ENCODE measurements around the gene BLOC1S1. TPM values are rescaled to one million over a fixed set of nuclear protein-coding genes. Genes with fewer than 3 reads are reported as not detected.

BLOC1S1 gene
- total RNA-seq, 1 experiment from 2014 or later, result 87.3 TPM

- TF ChIP-seq, protein P1, sequence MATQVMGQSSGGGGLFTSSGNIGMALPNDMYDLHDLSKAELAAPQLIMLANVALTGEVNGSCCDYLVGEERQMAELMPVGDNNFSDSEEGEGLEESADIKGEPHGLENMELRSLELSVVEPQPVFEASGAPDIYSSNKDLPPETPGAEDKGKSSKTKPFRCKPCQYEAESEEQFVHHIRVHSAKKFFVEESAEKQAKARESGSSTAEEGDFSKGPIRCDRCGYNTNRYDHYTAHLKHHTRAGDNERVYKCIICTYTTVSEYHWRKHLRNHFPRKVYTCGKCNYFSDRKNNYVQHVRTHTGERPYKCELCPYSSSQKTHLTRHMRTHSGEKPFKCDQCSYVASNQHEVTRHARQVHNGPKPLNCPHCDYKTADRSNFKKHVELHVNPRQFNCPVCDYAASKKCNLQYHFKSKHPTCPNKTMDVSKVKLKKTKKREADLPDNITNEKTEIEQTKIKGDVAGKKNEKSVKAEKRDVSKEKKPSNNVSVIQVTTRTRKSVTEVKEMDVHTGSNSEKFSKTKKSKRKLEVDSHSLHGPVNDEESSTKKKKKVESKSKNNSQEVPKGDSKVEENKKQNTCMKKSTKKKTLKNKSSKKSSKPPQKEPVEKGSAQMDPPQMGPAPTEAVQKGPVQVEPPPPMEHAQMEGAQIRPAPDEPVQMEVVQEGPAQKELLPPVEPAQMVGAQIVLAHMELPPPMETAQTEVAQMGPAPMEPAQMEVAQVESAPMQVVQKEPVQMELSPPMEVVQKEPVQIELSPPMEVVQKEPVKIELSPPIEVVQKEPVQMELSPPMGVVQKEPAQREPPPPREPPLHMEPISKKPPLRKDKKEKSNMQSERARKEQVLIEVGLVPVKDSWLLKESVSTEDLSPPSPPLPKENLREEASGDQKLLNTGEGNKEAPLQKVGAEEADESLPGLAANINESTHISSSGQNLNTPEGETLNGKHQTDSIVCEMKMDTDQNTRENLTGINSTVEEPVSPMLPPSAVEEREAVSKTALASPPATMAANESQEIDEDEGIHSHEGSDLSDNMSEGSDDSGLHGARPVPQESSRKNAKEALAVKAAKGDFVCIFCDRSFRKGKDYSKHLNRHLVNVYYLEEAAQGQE (IDR thresholded peaks at IDR 0.05; ENCODE audit: insufficient read depth in 1 of 2, low read depth in 2 of 2, low read length in 1 of 2), result no peak
- no peak for TF ChIP-seq POLR2AphosphoS5 (IDR thresholded peaks at IDR 0.05; ENCODE audit: low read depth, low read length)
- TF ChIP-seq SIN3A (IDR thresholded peaks at IDR 0.05; ENCODE audit: borderline replicate concordance, insufficient read depth, low read depth, low read length), result no peak
- TF ChIP-seq TCF7L2 (IDR thresholded peaks at IDR 0.05; ENCODE audit: low read depth, low read length), result no peak
- TF ChIP-seq, protein P2, sequence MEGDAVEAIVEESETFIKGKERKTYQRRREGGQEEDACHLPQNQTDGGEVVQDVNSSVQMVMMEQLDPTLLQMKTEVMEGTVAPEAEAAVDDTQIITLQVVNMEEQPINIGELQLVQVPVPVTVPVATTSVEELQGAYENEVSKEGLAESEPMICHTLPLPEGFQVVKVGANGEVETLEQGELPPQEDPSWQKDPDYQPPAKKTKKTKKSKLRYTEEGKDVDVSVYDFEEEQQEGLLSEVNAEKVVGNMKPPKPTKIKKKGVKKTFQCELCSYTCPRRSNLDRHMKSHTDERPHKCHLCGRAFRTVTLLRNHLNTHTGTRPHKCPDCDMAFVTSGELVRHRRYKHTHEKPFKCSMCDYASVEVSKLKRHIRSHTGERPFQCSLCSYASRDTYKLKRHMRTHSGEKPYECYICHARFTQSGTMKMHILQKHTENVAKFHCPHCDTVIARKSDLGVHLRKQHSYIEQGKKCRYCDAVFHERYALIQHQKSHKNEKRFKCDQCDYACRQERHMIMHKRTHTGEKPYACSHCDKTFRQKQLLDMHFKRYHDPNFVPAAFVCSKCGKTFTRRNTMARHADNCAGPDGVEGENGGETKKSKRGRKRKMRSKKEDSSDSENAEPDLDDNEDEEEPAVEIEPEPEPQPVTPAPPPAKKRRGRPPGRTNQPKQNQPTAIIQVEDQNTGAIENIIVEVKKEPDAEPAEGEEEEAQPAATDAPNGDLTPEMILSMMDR (IDR thresholded peaks at IDR 0.05), result no peak
- no peak for DNase-seq (ENCODE audit: low read depth, low spot score)
- ATAC-seq, result peak; percentile 54
- no peaks in the 10 kb centered on the region for H3K36me3 ChIP-seq (ENCODE audit: control insufficient read depth, insufficient read depth, low read length)
- no TSS peak for BruUV-seq (replicated peaks)
- ChIA-PET POLR2A (no interaction called here), CTCF (interaction anchor here (0.6 to 1.4 kb wide), 12 partner anchors 11 to 681 kb away, joined by 3 to 11 read pairs (median 4); no protein-coding TSS in a partner anchor)
- peak overlapping the region; percentile 38 to 64 for H3K4me3 ChIP-seq (ENCODE audit: low read depth in 2 of 2, low read length in 2 of 2)
- no peaks in the 10 kb centered on the region for H3K27me3 ChIP-seq (ENCODE audit: control insufficient read depth, insufficient read depth, low read length)
- peaks cover 5% of the 10 kb centered on the region; the same call in 1 of the 2 replicates for H3K4me1 ChIP-seq (ENCODE audit: control insufficient read depth, insufficient read depth, low read length)
- no peaks in the 10 kb centered on the region for H3K9me3 ChIP-seq (ENCODE audit: control insufficient read depth, insufficient read depth, low read depth, low read length)
- in situ Hi-C loops (cut with HindIII; ENCODE audit: low pct_unique_long_range_greater_than_20kb, low sequenced_read_pairs), result no loop called here
- H3K27ac ChIP-seq (ENCODE audit: low read length), result 0 out of 2 replicates have a peak overlapping the region, but pooled peaks have one; percentile 18
- intact Hi-C loops (cut with micrococcal nuclease; ENCODE audit: unreplicated experiment), result no loop called here
These were observed 33.6 kb upstream of the BLOC1S1 start for GRCh38 chr12:55682087-55682796.

GRCh38 chr12:55683676-55684075 is 32.2 kb upstream of the BLOC1S1 start:
- ATAC-seq (no peak), DNase-seq (ENCODE audit: low read depth, low spot score) (no peak)
- no peak for TF ChIP-seq TCF7L2 (IDR thresholded peaks at IDR 0.05; ENCODE audit: low read depth, low read length)
- TF ChIP-seq, protein P1 (IDR thresholded peaks at IDR 0.05; ENCODE audit: insufficient read depth in 1 of 2, low read depth in 2 of 2, low read length in 1 of 2), result no peak
- TF ChIP-seq, protein P2 (IDR thresholded peaks at IDR 0.05), result no peak
- TF ChIP-seq POLR2AphosphoS5 (IDR thresholded peaks at IDR 0.05; ENCODE audit: low read depth, low read length), result no peak
- TF ChIP-seq SIN3A (IDR thresholded peaks at IDR 0.05; ENCODE audit: borderline replicate concordance, insufficient read depth, low read depth, low read length), result no peak
- no peaks in the 10 kb centered on the region for H3K27me3 ChIP-seq (ENCODE audit: control insufficient read depth, insufficient read depth, low read length)
- POLR2A ChIA-PET, result no interaction called here
- no peaks in the 10 kb centered on the region for H3K36me3 ChIP-seq (ENCODE audit: control insufficient read depth, insufficient read depth, low read length)
- H3K4me3 ChIP-seq (ENCODE audit: low read depth in 2 of 2, low read length in 2 of 2), result no peak overlapping the region
- CTCF ChIA-PET, result no interaction called here
- intact Hi-C loops (cut with micrococcal nuclease; ENCODE audit: unreplicated experiment) (no loop called here), in situ Hi-C loops (cut with HindIII; ENCODE audit: low pct_unique_long_range_greater_than_20kb, low sequenced_read_pairs) (no loop called here)
- no peaks in the 10 kb centered on the region for H3K9me3 ChIP-seq (ENCODE audit: control insufficient read depth, insufficient read depth, low read depth, low read length)
- no peak overlapping the region for H3K27ac ChIP-seq (ENCODE audit: low read length)
- H3K4me1 ChIP-seq (ENCODE audit: control insufficient read depth, insufficient read depth, low read length), result peaks cover 5% of the 10 kb centered on the region; the same call in 1 of the 2 replicates
- no TSS peak for BruUV-seq (replicated peaks)

All from Panc1 (cell line).